Activated naive CD8-positive, alpha-beta T cell (primary cell): ENCODE measurements around the gene GRM3.

Experiments used
- H3K27ac Mint-ChIP-seq: one replicate; pipeline ENCODE4 v1.8.0; 2021; ENCODE audit warnings: mixed read lengths
- H3K27me3 Mint-ChIP-seq: one replicate; pipeline ENCODE4 v1.8.0; 2021; ENCODE audit warnings: mixed read lengths
- H3K36me3 Mint-ChIP-seq: one replicate; pipeline ENCODE4 v1.8.0; 2021; ENCODE audit warnings: mixed read lengths
- H3K4me1 Mint-ChIP-seq: one replicate; pipeline ENCODE4 v1.8.0; 2021; ENCODE audit warnings: low read depth, mixed read lengths
- H3K4me3 Mint-ChIP-seq: one replicate; pipeline ENCODE4 v1.8.0; 2021; ENCODE audit warnings: mild to moderate bottlenecking, mixed read lengths
- H3K9me3 Mint-ChIP-seq: one replicate; pipeline ENCODE4 v1.8.0; 2021; ENCODE audit warnings: low read depth, mixed read lengths

The GRM3 gene

GRCh38 chr7:86867163-86867762 lies 223.6 kb downstream of the GRM3 start:
- H3K9me3 Mint-ChIP-seq: peaks cover 4% of the 10 kb centered on the region
- H3K4me1 Mint-ChIP-seq: no peaks in the 10 kb centered on the region
- peaks cover 7% of the 10 kb centered on the region for H3K27me3 Mint-ChIP-seq
- H3K4me3 Mint-ChIP-seq: no peak overlapping the region
- no peak overlapping the region for H3K27ac Mint-ChIP-seq
- peaks cover 6% of the 10 kb centered on the region for H3K36me3 Mint-ChIP-seq

- Mint-ChIP-seq H3K27ac (no peak overlapping the region), H3K4me1 (no peaks in the 10 kb centered on the region), H3K9me3 (no peaks in the 10 kb centered on the region), H3K27me3 (peaks cover 3% of the 10 kb centered on the region), H3K36me3 (peaks cover 4% of the 10 kb centered on the region), H3K4me3 (no peak overlapping the region)
These were observed 232.4 kb downstream of the GRM3 start for GRCh38 chr7:86876146-86876545.

- no peaks in the 10 kb centered on the region for H3K27me3 Mint-ChIP-seq
- H3K9me3 Mint-ChIP-seq: no peaks in the 10 kb centered on the region
- H3K36me3 Mint-ChIP-seq: no peaks in the 10 kb centered on the region
- no peak overlapping the region for H3K4me3 Mint-ChIP-seq
- H3K27ac Mint-ChIP-seq: no peak overlapping the region
- H3K4me1 Mint-ChIP-seq: no peaks in the 10 kb centered on the region
These were observed 240.4 kb downstream of the GRM3 start for GRCh38 chr7:86884152-86884551.

- Mint-ChIP-seq H3K4me3 (no peak overlapping the region), H3K4me1 (no peaks in the 10 kb centered on the region), H3K27ac (no peak overlapping the region), H3K36me3 (no peaks in the 10 kb centered on the region), H3K27me3 (no peaks in the 10 kb centered on the region), H3K9me3 (no peaks in the 10 kb centered on the region)
These were observed 245.8 kb downstream of the GRM3 start for GRCh38 chr7:86889501-86889900.

GRCh38 chr7:86898171-86898570 lies 254.5 kb downstream of the GRM3 start:
- H3K27me3 Mint-ChIP-seq: no peaks in the 10 kb centered on the region

GRCh38 chr7:86900886-86901285 lies 257.2 kb downstream of the GRM3 start:
- H3K4me1 Mint-ChIP-seq: no peaks in the 10 kb centered on the region
- H3K27ac Mint-ChIP-seq: no peak overlapping the region
- no peaks in the 10 kb centered on the region for H3K9me3 Mint-ChIP-seq
- H3K36me3 Mint-ChIP-seq: no peaks in the 10 kb centered on the region
- no peak overlapping the region for H3K4me3 Mint-ChIP-seq
- H3K27me3 Mint-ChIP-seq: no peaks in the 10 kb centered on the region

More at GRCh38 chr7:86898171-86898570, 254.5 kb downstream of the GRM3 start:
- no peaks in the 10 kb centered on the region for H3K36me3 Mint-ChIP-seq
- no peak overlapping the region for H3K27ac Mint-ChIP-seq
- no peak overlapping the region for H3K4me3 Mint-ChIP-seq
- H3K4me1 Mint-ChIP-seq: no peaks in the 10 kb centered on the region
- H3K9me3 Mint-ChIP-seq: no peaks in the 10 kb centered on the region

- Mint-ChIP-seq H3K27ac (no peak overlapping the region), H3K36me3 (peaks cover 2% of the 10 kb centered on the region), H3K9me3 (no peaks in the 10 kb centered on the region), H3K4me1 (no peaks in the 10 kb centered on the region), H3K27me3 (no peaks in the 10 kb centered on the region), H3K4me3 (no peak overlapping the region)
These were observed 261.5 kb downstream of the GRM3 start for GRCh38 chr7:86904949-86905834.

GRCh38 chr7:86908948-86909347 lies 265.2 kb downstream of the GRM3 start:
- Mint-ChIP-seq H3K4me1 (no peaks in the 10 kb centered on the region), H3K4me3 (no peak overlapping the region), H3K27me3 (no peaks in the 10 kb centered on the region), H3K27ac (no peak overlapping the region), H3K9me3 (no peaks in the 10 kb centered on the region), H3K36me3 (peaks cover 2% of the 10 kb centered on the region)

GRCh38 chr7:86911659-86912058 lies 267.9 kb downstream of the GRM3 start:
- no peak overlapping the region for H3K27ac Mint-ChIP-seq
- H3K4me1 Mint-ChIP-seq: no peaks in the 10 kb centered on the region
- no peak overlapping the region for H3K4me3 Mint-ChIP-seq
- no peaks in the 10 kb centered on the region for H3K9me3 Mint-ChIP-seq
- H3K36me3 Mint-ChIP-seq: peaks cover 2% of the 10 kb centered on the region
- no peaks in the 10 kb centered on the region for H3K27me3 Mint-ChIP-seq

GRCh38 chr7:86913709-86914108 lies 270.0 kb downstream of the GRM3 start:
- peaks cover 4% of the 10 kb centered on the region for H3K36me3 Mint-ChIP-seq
- H3K4me3 Mint-ChIP-seq: no peak overlapping the region
- H3K27ac Mint-ChIP-seq: no peak overlapping the region
- H3K9me3 Mint-ChIP-seq: no peaks in the 10 kb centered on the region
- H3K27me3 Mint-ChIP-seq: peaks cover 2% of the 10 kb centered on the region
- H3K4me1 Mint-ChIP-seq: no peaks in the 10 kb centered on the region
